Measurements from ENCODE around the gene SERPINA3.
"Not testable (repeated sequence)": the region's sequence is repeated elsewhere in the genome, so short reads cannot be mapped to it uniquely, and the experiment has no call there.

SERPINA3 gene

DNA sequence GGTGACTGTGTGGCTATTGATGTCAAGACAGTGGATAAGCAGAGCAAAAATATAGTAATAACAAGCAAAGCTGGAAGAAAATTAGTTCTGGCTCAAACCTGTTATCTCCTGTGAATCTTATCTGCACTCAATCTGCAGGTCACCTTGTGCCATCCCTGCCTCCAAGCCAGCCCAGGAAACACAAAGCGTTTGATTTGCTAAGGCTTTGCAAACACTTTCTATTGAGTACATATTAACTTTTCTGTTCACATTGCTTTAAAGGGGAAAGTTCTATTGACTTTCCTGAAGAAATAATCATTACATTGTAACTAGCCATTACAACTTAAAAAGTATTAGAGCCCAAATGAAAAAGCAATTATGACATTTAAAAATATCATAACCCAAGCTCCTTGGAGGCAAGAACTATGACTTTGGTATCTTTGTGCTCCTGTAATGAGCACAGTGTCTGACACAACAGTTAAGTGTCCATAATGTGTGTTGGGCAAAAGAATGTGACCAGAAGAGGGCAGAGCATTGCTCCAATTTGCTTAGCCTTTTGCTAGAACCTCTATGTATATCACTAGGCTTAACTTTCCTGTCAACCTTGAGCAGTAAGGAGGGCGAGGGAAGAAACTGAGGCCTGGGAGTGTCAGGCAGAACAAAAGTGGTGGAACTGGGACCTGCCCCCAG, 24.7 kb downstream of the SERPINA3 start:
- DNase-seq, result no peak

DNA sequence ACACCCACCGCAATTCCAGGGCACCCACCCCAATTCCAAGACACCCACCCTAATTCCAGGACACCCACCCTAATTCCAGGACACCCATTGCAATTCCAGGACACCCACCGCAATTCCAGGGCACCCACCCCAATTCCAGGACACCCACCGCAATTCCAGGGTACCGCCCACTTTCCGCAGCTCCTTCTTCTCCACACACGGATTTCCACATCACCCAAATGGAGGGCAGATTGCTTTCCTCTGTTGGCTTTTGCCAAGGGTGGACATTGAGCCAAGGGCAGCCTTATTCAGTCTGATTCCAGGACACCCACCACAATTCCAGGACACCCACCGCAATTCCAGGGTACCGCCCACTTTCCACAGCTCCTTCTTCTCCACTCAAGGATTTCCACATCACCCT, 25.6 kb downstream of the SERPINA3 start:
- not testable (repeated sequence) for DNase-seq

DNA sequence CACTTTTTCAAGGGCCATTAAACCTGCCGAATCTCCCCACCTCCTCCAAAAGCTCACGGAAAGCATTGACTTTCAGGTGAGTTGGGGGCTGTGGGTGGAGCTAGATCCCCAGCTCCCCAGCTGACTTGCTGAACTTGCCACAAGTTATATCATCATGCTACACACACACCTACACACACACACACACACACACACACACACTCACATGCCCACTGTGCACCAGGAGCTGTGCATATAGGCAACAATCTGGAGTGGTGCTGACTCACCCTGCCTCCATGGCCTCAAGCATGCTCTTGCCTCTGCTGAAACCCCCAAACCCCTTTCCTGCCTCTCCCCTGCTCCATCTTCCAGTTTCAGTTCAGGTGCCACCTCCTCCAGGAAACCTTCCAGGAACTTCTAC, 26.1 kb downstream of the SERPINA3 start:
- no peak for DNase-seq

- DNase-seq, result no peak
Observed at GRCh38 chr14:94638961-94639817, 27.0 kb downstream of the SERPINA3 start.

DNA sequence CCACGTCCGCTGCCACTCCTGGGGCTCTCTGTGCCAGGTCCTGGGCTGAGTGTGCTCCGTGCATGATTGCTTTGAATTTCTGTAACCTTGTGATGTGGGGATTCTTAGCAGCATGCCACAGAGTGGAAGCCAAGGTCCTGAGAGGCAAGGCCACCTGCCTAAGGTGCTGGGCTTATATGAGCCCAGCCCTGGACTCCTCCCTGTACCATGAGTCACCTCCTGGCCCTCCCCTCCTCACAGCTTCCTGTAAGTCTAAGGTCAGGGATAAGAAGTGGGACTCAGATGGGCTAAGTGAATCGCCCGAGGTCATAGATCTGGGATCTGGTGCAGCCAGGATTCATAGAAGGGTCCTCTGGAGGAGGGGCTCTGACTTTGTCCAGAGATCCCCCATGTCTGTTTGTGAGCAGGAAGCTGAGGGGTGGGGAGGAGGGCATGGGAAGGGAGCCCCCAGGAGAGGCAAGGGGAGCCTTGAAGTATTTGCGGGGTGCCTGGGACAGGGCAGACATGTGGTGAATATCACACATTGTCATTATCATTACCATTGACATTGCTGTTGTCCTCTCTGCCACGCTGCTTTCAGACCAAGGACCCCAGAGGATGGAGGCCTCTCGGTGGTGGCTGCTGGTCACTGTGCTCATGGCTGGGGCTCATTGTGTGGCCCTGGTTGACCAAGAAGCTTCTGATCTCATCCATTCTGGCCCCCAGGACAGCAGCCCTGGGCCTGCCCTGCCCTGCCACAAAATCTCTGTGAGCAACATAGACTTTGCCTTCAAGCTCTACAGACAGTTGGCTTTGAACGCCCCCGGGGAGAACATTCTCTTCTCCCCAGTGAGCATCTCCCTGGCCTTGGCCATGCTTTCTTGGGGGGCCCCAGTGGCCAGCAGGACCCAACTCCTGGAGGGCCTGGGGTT, 28.8 kb downstream of the SERPINA3 start:
- no peak for DNase-seq

DNA sequence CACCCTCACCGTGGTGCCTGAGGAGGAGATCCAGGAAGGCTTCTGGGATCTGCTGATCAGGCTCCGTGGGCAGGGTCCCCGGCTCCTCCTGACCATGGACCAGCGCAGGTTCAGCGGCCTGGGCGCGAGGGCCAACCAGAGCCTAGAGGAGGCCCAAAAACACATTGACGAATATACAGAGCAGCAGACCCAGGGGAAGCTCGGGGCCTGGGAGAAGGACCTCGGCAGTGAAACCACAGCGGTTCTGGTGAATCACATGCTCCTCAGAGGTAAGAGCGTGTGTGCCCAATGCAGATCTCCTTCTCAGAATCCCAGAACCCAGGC, 29.4 kb downstream of the SERPINA3 start:
- DNase-seq, result no peak

DNA sequence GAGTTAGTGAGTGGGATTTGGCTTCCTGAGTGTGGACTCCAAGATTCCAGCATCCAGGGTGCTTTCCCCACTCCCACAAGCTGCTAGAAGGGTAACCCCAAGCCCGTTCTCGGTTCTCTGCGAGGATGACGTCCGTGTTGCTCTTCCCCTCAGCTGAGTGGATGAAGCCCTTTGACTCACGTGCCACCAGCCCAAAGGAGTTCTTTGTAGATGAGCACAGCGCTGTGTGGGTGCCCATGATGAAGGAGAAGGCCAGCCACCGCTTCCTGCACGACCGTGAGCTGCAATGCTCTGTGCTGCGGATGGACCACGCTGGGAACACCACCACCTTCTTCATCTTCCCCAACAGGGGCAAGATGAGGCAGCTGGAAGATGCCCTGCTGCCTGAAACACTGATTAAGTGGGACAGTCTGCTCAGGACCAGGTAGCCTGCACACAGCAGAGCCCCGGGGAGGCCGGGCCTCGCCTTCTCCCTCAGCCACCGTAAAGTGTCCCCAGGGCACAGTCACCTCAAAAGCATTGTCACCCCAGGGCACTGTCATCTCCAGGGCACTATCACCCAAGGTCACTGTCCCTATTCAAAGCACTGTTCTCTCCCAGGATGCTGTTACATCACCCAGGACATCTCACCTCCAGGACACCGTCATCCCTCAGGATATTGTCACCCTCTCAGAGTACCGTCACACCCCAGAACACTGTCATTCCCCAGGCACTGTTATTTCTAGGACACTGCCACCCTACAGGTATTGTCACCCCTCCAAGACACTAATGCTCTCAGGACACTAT, 31.3 kb downstream of the SERPINA3 start:
- no peak for DNase-seq

DNA sequence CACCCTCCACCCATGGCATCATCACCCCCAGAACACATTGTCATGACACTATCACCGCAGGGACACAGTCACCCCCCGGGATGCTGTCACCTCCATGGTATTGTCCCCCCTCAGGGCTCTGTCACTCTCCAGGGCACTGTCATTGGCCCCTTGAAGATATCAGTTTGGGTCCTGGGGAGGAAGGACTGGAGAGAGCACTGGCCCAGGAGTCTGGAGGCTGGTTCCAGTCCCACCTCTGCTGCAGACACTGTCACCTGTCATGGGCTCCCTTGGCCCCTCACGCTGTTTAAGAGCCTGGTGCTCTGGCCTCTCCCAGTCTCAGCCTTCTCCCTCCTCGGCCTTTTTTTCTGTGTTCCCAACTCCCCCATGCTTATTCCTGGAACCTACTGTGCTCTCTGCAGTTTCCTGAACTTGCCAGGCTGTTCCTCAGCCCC, 31.9 kb downstream of the SERPINA3 start:
- DNase-seq, result no peak

DNA sequence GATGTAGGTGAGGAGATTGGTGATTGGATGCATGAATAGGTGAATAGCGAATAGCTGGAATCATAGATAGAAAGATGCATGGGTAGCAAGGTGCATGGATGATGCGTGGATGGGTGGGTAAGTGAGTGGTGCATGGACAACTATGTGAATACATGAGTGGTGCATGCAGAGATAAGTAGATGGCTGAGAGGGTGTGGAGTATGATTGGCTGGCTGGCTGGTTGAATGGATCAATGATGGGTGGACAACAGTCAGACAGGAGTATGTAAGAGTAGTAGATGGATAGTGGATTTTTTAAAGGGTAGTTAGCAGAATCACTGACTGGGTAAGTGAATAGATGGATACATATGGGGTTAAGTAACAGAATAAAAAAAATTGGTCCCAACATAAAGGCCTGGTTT, 33.9 kb downstream of the SERPINA3 start:
- DNase-seq, result no peak

DNA sequence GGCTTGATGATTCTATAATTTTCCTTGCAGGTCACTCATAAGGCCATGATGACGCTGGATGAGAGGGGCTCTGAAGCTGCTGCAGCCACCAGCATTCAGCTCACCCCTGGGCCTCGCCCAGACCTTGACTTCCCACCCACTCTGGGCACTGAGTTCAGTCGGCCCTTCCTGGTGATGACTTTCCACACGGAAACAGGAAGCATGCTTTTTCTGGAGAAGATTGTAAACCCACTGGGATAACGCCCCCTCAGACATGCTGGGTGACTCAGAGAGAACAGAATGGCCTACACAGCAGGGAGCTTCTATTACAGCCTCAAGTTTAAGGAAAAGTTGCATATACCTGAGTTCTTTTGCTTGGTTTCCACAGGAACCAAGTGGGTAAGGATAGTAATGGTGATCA, 34.3 kb downstream of the SERPINA3 start:
- DNase-seq, result no peak

DNA sequence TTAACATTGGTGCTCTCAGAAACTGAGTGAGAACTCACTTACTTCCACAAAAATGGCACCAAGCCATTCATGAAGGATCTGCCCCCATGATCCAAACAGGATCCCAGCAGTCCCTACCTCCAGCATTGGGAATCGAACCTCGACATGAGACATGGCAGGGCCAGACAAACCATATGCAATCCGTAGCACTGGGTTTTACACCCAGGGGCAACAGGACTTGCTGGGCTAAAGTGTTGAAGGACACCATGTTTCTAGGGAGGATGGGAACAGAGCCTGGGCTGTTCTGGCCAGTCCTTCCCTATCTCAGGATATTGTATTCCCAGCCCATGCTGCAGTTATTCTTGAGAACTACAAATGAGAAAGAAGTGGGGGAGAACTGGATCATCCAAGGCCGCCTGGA, 36.6 kb downstream of the SERPINA3 start:
- DNase-seq, result no peak

DNA sequence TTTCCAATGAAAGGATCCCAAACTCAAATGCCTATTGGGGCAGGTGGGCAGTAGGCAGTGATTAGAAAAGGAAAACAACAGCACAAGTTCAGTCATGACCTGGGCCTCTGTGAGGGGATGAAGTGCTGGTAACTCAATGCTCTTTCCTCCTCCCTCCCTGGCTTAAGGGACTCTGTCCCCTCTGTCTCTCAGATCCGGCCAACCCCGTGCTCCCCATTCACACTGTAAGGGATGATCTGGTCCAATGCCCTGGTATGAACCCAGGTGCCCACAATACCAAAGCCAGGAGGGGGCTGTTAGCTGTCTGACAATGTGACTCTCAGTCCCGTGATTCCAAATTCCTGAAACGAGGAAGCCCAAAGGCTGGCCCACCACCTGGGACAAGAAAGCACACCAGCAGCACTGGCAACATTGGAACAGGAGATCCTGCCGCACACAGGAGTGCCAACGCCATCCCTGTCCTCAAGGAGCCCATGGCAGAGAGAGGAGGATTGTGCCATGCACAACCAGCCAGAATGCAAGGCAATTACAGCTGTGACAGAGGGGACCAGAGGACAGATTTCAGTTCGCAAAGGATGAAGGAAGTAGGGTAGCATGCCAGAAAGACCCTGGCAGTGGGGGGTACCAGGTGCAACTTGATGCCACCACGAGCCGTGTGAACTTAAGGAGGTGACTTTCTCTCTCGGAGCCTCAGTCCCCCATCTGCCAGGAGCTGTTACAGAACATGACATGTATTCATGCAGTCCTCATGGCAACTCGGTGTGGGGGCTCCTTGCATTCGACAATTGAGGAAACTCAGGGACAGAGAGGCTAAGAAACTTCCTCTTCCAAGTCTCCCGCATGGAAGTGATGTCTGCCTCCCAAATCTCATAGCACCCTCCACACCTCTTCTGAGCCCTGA, 37.6 kb downstream of the SERPINA3 start:
- no peak for DNase-seq

GRCh38 chr14:94650444-94650775, 38.2 kb downstream of the SERPINA3 start:
- no peak for DNase-seq

DNA sequence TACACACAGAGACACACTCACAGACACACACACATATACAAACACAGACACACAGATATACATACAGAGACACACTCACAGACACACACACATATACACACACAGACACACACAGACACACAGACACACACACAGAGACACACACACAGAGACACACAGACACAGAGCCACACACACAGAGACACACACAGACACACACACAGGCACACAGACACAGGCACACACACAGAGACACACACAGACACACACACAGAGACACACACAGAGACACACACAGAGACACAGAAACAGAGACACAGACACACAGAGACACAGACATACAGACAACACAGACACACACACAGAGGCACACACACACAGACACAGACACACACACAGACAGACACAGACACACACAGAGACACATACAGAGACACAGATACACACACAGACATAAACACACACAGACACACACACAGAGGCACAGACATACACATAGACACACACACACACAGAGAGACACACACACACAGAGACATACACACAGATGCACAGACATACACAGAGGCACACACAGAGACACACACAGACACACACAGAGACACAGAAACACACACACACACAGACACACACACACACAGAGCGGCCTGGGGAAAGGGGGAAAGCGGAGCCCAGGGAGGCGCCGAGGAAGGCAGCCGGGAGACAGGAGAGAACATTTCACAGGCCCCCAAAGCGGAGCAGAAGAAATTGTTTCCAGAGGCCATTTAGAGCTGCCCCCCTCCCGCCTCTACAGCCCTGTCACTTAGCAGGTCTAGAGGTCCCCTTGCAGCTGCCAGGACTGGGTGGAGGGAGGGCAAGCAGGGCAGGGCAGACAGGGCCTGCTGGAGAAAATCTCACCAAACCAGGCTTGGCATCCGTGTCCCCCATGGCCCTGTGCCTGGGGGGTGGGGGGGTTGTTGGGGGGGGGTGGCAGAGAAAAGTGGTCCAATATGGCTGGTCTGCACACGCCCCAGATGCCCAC, 38.9 kb downstream of the SERPINA3 start:
- DNase-seq, result no peak

GRCh38 chr14:94653321-94653720, 41.1 kb downstream of the SERPINA3 start:
- DNase-seq, result no peak

GRCh38 chr14:94654071-94654861, 42.1 kb downstream of the SERPINA3 start:
- no peak for DNase-seq

DNA sequence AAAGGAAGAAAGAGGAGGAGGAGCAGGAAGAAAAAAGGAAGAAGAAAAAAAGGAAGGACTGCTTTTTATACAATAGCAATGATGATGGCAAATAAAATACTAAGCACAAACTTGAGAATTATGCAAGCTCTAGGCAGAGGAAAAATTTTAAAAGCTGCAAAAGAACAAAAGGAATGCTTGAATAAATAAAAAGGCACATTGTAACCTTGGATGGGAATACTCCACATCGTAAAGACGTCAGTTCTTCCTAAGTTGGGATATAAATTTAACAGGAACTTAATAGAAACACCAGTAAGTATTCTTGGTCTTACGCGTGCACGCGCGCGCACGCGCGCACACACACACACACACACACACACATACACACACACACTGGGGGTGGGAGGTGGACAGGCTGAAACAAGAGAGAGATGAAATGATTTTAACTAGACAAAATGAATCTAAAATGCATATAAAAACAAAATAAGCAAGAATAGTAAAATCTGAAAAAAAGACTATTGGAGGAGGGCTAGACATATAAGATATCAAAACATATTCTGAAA, 43.0 kb downstream of the SERPINA3 start:
- no peak for DNase-seq

- no peak for DNase-seq
Observed at GRCh38 chr14:94656043-94656442, 43.9 kb downstream of the SERPINA3 start.

DNA sequence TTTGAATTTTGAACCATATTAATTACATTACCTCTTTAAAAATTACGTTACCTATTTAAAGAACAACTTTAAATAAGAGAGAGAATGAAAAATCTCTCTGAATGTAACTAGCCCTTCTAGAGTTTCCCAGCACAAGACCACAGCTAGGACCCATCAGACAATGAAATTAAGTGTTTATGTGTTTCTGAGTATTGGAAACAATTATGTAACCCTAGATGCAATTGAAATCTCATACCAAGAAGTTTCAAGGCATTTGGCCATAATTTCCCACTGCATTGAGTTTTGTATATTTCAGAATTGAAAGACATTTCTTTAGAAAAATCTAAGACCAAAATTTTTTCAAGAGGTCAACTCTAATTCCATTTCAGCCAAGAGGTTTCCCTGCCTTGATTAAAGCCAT, 47.1 kb downstream of the SERPINA3 start:
- no peak for DNase-seq
